HEK293T (cell line): Measurements from ENCODE around the gene ASAP2.

Experiments
- BHLHE40 ChIP-seq: fragments of 450-650 bp; IDR thresholded peaks from 2 replicates; pipeline ENCODE4 v1.6.1; 2016; ENCODE audit warnings: mild to moderate bottlenecking, moderate library complexity, borderline replicate concordance
- CTBP1 ChIP-seq: fragments of 450-650 bp; IDR thresholded peaks from 2 replicates; pipeline ENCODE4 v1.6.1; 2016; ENCODE audit warnings: borderline replicate concordance
- FOXA1 ChIP-seq: fragments of 450-650 bp; IDR thresholded peaks from 2 replicates; pipeline ENCODE4 v1.6.1; 2016; ENCODE audit warnings: mild to moderate bottlenecking
- FOXM1 ChIP-seq: fragments of 450-650 bp; IDR thresholded peaks from 2 replicates; pipeline ENCODE4 v1.6.1; 2017; ENCODE audit warnings: mild to moderate bottlenecking, borderline replicate concordance
- HDGF ChIP-seq: fragments of 450-650 bp; IDR thresholded peaks from 2 replicates; pipeline ENCODE4 v1.6.1; 2017; ENCODE audit warnings: antibody characterized with exemption, borderline replicate concordance
- L3MBTL2 ChIP-seq: fragments of 450-650 bp; conservative IDR thresholded peaks from 2 replicates; pipeline ENCODE4 v1.6.1; 2016; ENCODE audit warnings: mild to moderate bottlenecking
- LEF1 ChIP-seq: fragments of 450-650 bp; IDR thresholded peaks from 2 replicates; pipeline ENCODE4 v1.6.1; 2017; ENCODE audit warnings: mild to moderate bottlenecking, borderline replicate concordance
- SP1 ChIP-seq: fragments of 450-650 bp; IDR thresholded peaks from 2 replicates; pipeline ENCODE4 v1.6.1; 2017
- SUZ12 ChIP-seq: fragments of 450-650 bp; IDR thresholded peaks from 2 replicates; pipeline ENCODE4 v1.6.1; 2016; ENCODE audit warnings: mild to moderate bottlenecking
- TARDBP ChIP-seq: fragments of 450-650 bp; IDR thresholded peaks from 2 replicates; pipeline ENCODE4 v1.6.1; 2016
- ZNF384 ChIP-seq: fragments of 450-650 bp; IDR thresholded peaks from 2 replicates; pipeline ENCODE4 v1.6.1; 2016
- TF ChIP-seq, protein P1 (sequence below): fragments of 450-650 bp; IDR thresholded peaks from 2 replicates; pipeline ENCODE4 v1.6.1; 2016

GRCh38 chr2:9416267-9416961, 209.8 kb downstream of the ASAP2 start:
- TF ChIP-seq LEF1 = no peak
- no peak for TF ChIP-seq HDGF
- no peak for TF ChIP-seq FOXA1
- TF ChIP-seq, protein P1, sequence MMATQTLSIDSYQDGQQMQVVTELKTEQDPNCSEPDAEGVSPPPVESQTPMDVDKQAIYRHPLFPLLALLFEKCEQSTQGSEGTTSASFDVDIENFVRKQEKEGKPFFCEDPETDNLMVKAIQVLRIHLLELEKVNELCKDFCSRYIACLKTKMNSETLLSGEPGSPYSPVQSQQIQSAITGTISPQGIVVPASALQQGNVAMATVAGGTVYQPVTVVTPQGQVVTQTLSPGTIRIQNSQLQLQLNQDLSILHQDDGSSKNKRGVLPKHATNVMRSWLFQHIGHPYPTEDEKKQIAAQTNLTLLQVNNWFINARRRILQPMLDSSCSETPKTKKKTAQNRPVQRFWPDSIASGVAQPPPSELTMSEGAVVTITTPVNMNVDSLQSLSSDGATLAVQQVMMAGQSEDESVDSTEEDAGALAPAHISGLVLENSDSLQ = no peak
- no peak for TF ChIP-seq SUZ12
- no peak for TF ChIP-seq SP1
- no peak for TF ChIP-seq FOXM1
- no peak for TF ChIP-seq CTBP1
- TF ChIP-seq BHLHE40 = no peak
- TF ChIP-seq ZNF384 = no peak
- TF ChIP-seq TARDBP = no peak
- no peak for TF ChIP-seq L3MBTL2
